Measurements from ENCODE around the gene CLMN. TPM values are rescaled to one million over a fixed set of nuclear protein-coding genes. Genes with fewer than 3 reads are reported as not detected.

The CLMN gene
- total RNA-seq = 10 to 100 TPM; 20.7 to 56.5 (median 29.7) TPM

- TF ChIP-seq CTCF (IDR thresholded peaks at IDR 0.05; ENCODE audit: low read depth) = no peak
These were observed at the start of gene CLMN for GRCh38 chr14:95319312-95320077. Gene CLMN (minus strand): TSS chr14:95319908. CDS start chr14:95319792, 116 bp downstream.

- no peak for TF ChIP-seq CTCF (IDR thresholded peaks at IDR 0.05; ENCODE audit: low read depth)
These were observed 45.7 kb upstream of the CLMN start for GRCh38 chr14:95365401-95365800.

- no peak for TF ChIP-seq CTCF (IDR thresholded peaks at IDR 0.05; ENCODE audit: low read depth)
These were observed 44.9 kb upstream of the CLMN start for GRCh38 chr14:95364481-95365209.

GRCh38 chr14:95363468-95363954 lies 43.8 kb upstream of the CLMN start:
- TF ChIP-seq CTCF (IDR thresholded peaks at IDR 0.05; ENCODE audit: low read depth) = no peak

GRCh38 chr14:95362138-95362494 lies 42.4 kb upstream of the CLMN start:
- TF ChIP-seq CTCF (IDR thresholded peaks at IDR 0.05; ENCODE audit: low read depth) = no peak

GRCh38 chr14:95361373-95362137 lies 41.8 kb upstream of the CLMN start:
- no peak for TF ChIP-seq CTCF (IDR thresholded peaks at IDR 0.05; ENCODE audit: low read depth)

GRCh38 chr14:95360828-95361227 lies 41.1 kb upstream of the CLMN start:
- no peak for TF ChIP-seq CTCF (IDR thresholded peaks at IDR 0.05; ENCODE audit: low read depth)
